Measurements from ENCODE around the gene PRUNE2. TPM values are rescaled to one million over a fixed set of nuclear protein-coding genes. Genes with fewer than 3 reads are reported as not detected.
A peak's percentile ranks its signal among the peaks of the same experiment; 100 is the strongest.

The PRUNE2 gene
- total RNA-seq, 1 donor: 80.0 TPM

GRCh38 chr9:76818271-76818670 is 87.6 kb downstream of the PRUNE2 start:
- no peaks in the 10 kb centered on the region for H3K36me3 ChIP-seq (ENCODE audit: insufficient read depth, low read length)
- no peaks in the 10 kb centered on the region for H3K79me2 ChIP-seq (ENCODE audit: insufficient read depth, low read length)
- peak overlapping the region; percentile 92 for H3K27ac ChIP-seq (ENCODE audit: low read depth, low read length)
- peak overlapping the region; percentile 25 for H2AFZ ChIP-seq (ENCODE audit: low read length)
- H3K27me3 ChIP-seq (ENCODE audit: insufficient read depth, low read length): no peaks in the 10 kb centered on the region
- no peak overlapping the region for H3K4me3 ChIP-seq (ENCODE audit: insufficient read depth, low read length)
- peaks cover 22% of the 10 kb centered on the region for H3K4me1 ChIP-seq (ENCODE audit: insufficient read depth, low read length)
- H4K20me1 ChIP-seq (ENCODE audit: insufficient read depth, low read length): no peaks in the 10 kb centered on the region
- peak; percentile 53 for DNase-seq (ENCODE audit: insufficient read length, low spot score, missing footprints)
- peak overlapping the region; percentile 37 for H3K4me2 ChIP-seq (ENCODE audit: insufficient read depth, low read length)
- no peaks in the 10 kb centered on the region for H3K9me3 ChIP-seq (ENCODE audit: low read depth, low read length)
- no peak for TF ChIP-seq CTCF (IDR thresholded peaks at IDR 0.05; ENCODE audit: extremely low read depth, low read depth, low read length)

GRCh38 chr9:76817489-76817888 is 88.4 kb downstream of the PRUNE2 start:
- H3K27me3 ChIP-seq (ENCODE audit: insufficient read depth, low read length): no peaks in the 10 kb centered on the region
- peak; percentile 9 for DNase-seq (ENCODE audit: insufficient read length, low spot score, missing footprints)
- H2AFZ ChIP-seq (ENCODE audit: low read length): no peak overlapping the region
- H3K4me1 ChIP-seq (ENCODE audit: insufficient read depth, low read length): peaks cover 22% of the 10 kb centered on the region
- H3K4me2 ChIP-seq (ENCODE audit: insufficient read depth, low read length): no peak overlapping the region
- H3K27ac ChIP-seq (ENCODE audit: low read depth, low read length): peak overlapping the region; percentile 92
- no peak for TF ChIP-seq CTCF (IDR thresholded peaks at IDR 0.05; ENCODE audit: extremely low read depth, low read depth, low read length)
- no peaks in the 10 kb centered on the region for H3K9me3 ChIP-seq (ENCODE audit: low read depth, low read length)
- no peaks in the 10 kb centered on the region for H4K20me1 ChIP-seq (ENCODE audit: insufficient read depth, low read length)
- no peak overlapping the region for H3K4me3 ChIP-seq (ENCODE audit: insufficient read depth, low read length)
- no peaks in the 10 kb centered on the region for H3K79me2 ChIP-seq (ENCODE audit: insufficient read depth, low read length)
- no peaks in the 10 kb centered on the region for H3K36me3 ChIP-seq (ENCODE audit: insufficient read depth, low read length)

- Histone ChIP-seq H2AFZ (ENCODE audit: low read length) (no peak overlapping the region), H3K79me2 (ENCODE audit: insufficient read depth, low read length) (no peaks in the 10 kb centered on the region), H3K36me3 (ENCODE audit: insufficient read depth, low read length) (no peaks in the 10 kb centered on the region), H4K20me1 (ENCODE audit: insufficient read depth, low read length) (no peaks in the 10 kb centered on the region), H3K27ac (ENCODE audit: low read depth, low read length) (no peak overlapping the region), H3K4me3 (ENCODE audit: insufficient read depth, low read length) (no peak overlapping the region), H3K4me1 (ENCODE audit: insufficient read depth, low read length) (peaks cover 9% of the 10 kb centered on the region), H3K27me3 (ENCODE audit: insufficient read depth, low read length) (no peaks in the 10 kb centered on the region), H3K9me3 (ENCODE audit: low read depth, low read length) (no peaks in the 10 kb centered on the region), H3K4me2 (ENCODE audit: insufficient read depth, low read length) (no peak overlapping the region)
- no peak for TF ChIP-seq CTCF (IDR thresholded peaks at IDR 0.05; ENCODE audit: extremely low read depth, low read depth, low read length)
- no peak for DNase-seq (ENCODE audit: insufficient read length, low spot score, missing footprints)
Measured at GRCh38 chr9:76812591-76812990, 93.3 kb downstream of the PRUNE2 start.

GRCh38 chr9:76810377-76810957 is 95.4 kb downstream of the PRUNE2 start:
- Histone ChIP-seq H3K4me2 (ENCODE audit: insufficient read depth, low read length) (no peak overlapping the region), H3K9me3 (ENCODE audit: low read depth, low read length) (no peaks in the 10 kb centered on the region), H3K27me3 (ENCODE audit: insufficient read depth, low read length) (no peaks in the 10 kb centered on the region), H2AFZ (ENCODE audit: low read length) (no peak overlapping the region), H3K4me1 (ENCODE audit: insufficient read depth, low read length) (no peaks in the 10 kb centered on the region), H3K27ac (ENCODE audit: low read depth, low read length) (no peak overlapping the region), H3K36me3 (ENCODE audit: insufficient read depth, low read length) (no peaks in the 10 kb centered on the region), H4K20me1 (ENCODE audit: insufficient read depth, low read length) (no peaks in the 10 kb centered on the region), H3K79me2 (ENCODE audit: insufficient read depth, low read length) (no peaks in the 10 kb centered on the region), H3K4me3 (ENCODE audit: insufficient read depth, low read length) (no peak overlapping the region)
- TF ChIP-seq CTCF (IDR thresholded peaks at IDR 0.05; ENCODE audit: extremely low read depth, low read depth, low read length): peak; percentile 87
- DNase-seq (ENCODE audit: insufficient read length, low spot score, missing footprints): peak; percentile 65

All from osteoblast (primary cell).